ENCODE measurements around the gene HMCN2.

DNA sequence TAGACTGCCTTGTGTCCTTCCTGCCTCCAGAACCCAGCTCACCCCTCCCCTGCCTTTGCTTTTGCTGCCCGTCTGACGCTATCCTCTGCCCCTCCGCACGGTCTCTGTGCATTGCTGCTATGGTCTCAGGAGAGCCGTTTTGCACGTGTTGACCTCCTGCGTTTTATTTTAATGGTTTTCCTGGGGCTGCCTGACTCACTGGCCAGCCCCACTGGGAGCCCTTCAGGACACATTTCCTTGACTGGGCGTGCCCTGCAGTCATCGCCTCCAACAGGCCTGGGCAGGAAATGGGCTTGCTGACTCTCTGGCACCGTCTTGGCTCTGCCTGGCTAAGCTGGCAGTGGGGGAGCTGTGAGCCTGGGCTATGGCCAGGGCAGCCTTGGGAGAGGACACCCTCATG is 161.3 kb downstream of the HMCN2 start:
- no peak for TF ChIP-seq CEBPB (IDR thresholded peaks at IDR 0.05)
- TF ChIP-seq RAD21 (IDR thresholded peaks at IDR 0.05; ENCODE audit: low read depth) = 0 out of 2 replicates have a peak, but pooled peaks have one; percentile 17
- TF ChIP-seq FOXM1 (IDR thresholded peaks at IDR 0.05; ENCODE audit: borderline replicate concordance, low read depth) = no peak
- no peak for TF ChIP-seq TEAD4 (IDR thresholded peaks at IDR 0.05)
- TF ChIP-seq, protein P1, sequence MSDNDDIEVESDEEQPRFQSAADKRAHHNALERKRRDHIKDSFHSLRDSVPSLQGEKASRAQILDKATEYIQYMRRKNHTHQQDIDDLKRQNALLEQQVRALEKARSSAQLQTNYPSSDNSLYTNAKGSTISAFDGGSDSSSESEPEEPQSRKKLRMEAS (IDR thresholded peaks at IDR 0.05) = no peak
- TF ChIP-seq ZBTB7A (IDR thresholded peaks at IDR 0.05; ENCODE audit: low read depth) = no peak
- TF ChIP-seq CREB1 (IDR thresholded peaks at IDR 0.05; ENCODE audit: low read depth) = no peak
- no peak for TF ChIP-seq REST (IDR thresholded peaks at IDR 0.05; ENCODE audit: low read depth)
- no peak for TF ChIP-seq TAF1 (IDR thresholded peaks at IDR 0.05; ENCODE audit: low read depth)
- no peak for TF ChIP-seq USF1 (IDR thresholded peaks at IDR 0.05)
- no peak for TF ChIP-seq YY1 (IDR thresholded peaks at IDR 0.05; ENCODE audit: low read depth)
